Measurements from ENCODE around the gene OR5K2. TPM values are rescaled to one million over a fixed set of nuclear protein-coding genes. Genes with fewer than 3 reads are reported as not detected.

The OR5K2 gene
- total and polyA plus RNA-seq, 9 donors = not detected

- 81 to 88% (median 83%) methylated on average over 3 of the region's 3 CpGs for WGBS, 3 donors
- H3K27me3 ChIP-seq = no peaks in the 10 kb centered on the region
- no peaks in the 10 kb centered on the region for H3K36me3 ChIP-seq
- no peak for DNase-seq
- H3K4me1 ChIP-seq (ENCODE audit: insufficient read depth) = no peaks in the 10 kb centered on the region
- no peak for TF ChIP-seq CTCF (IDR thresholded peaks at IDR 0.05)
- no peak for TF ChIP-seq POLR2A (IDR thresholded peaks at IDR 0.05)
- no peak for TF ChIP-seq EP300 (IDR thresholded peaks at IDR 0.05)
- H3K4me3 ChIP-seq = no peak overlapping the region
- intact Hi-C loops (cut with DNase I) = no loop called here
- H3K9me3 ChIP-seq = peaks cover 0 to 3% of the 10 kb centered on the region in 2 donors
- no peak overlapping the region for H3K27ac ChIP-seq
These were observed 13.9 kb upstream of the OR5K2 start for GRCh38 chr3:98483626-98484025.

GRCh38 chr3:98500019-98500418 is 2.5 kb downstream of the OR5K2 start:
- intact Hi-C loops (cut with DNase I) = no loop called here
- Histone ChIP-seq H3K27me3 (no peaks in the 10 kb centered on the region), H3K9me3 (no peaks in the 10 kb centered on the region), H3K4me3 (no peak overlapping the region), H3K27ac (no peak overlapping the region), H3K4me1 (ENCODE audit: insufficient read depth) (no peaks in the 10 kb centered on the region), H3K36me3 (no peaks in the 10 kb centered on the region)
- TF ChIP-seq CTCF (IDR thresholded peaks at IDR 0.05) = no peak
- no peak for TF ChIP-seq POLR2A (IDR thresholded peaks at IDR 0.05)
- TF ChIP-seq EP300 (IDR thresholded peaks at IDR 0.05) = no peak
- DNase-seq = no peak
- 67 to 85% (median 75%) methylated on average over 4 of the region's 4 CpGs for WGBS, 3 donors

- no peak for DNase-seq
- 83 to 88% (median 84%) methylated on average over 4 of the region's 4 CpGs for WGBS, 3 donors
These were observed 3.8 kb downstream of the OR5K2 start for GRCh38 chr3:98501270-98501669.

DNA sequence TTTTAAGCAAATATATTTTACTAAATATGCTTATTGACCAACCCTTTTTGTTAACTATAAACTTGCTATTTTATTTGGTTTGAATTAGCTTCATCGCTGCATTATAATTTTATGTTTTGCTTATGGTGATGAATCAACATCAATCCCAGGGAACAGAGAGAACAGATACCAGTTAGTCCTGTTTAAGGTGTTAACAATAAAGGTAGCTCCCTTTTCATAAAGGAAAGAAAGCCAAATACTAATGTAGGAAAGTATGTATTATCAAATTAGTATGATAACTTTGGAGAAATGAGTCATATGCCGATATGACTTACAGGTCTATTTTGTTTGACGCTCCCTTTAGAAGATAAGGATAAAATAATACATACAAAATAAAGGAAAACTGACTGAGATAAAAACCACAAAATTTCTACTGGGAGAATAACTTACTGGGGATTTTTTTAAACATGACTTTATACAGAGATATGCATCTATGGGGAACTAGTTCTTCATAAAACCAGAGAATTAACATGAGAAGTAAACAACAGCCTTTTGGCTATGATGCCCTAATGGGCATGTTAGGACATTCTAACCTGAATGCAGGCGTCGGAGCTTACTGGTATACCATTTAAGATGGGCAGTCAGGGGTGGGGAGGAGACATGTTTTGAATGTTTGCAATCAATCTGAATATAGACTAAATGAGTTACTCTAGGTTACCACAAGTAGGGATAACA is 4.5 kb downstream of the OR5K2 start:
- 77 to 91% (median 80%) methylated on average over 5 of the region's 5 CpGs for WGBS, 3 donors
- Histone ChIP-seq H3K4me1 (ENCODE audit: insufficient read depth) (no peaks in the 10 kb centered on the region), H3K4me3 (no peak overlapping the region), H3K27ac (no peak overlapping the region), H3K9me3 (no peaks in the 10 kb centered on the region), H3K27me3 (no peaks in the 10 kb centered on the region), H3K36me3 (no peaks in the 10 kb centered on the region)
- intact Hi-C loops (cut with DNase I) = no loop called here
- no peak for DNase-seq
- no peak for TF ChIP-seq EP300 (IDR thresholded peaks at IDR 0.05)

More at GRCh38 chr3:98501270-98501669, 3.8 kb downstream of the OR5K2 start:
- no peak overlapping the region for H3K27ac ChIP-seq
- TF ChIP-seq EP300 (IDR thresholded peaks at IDR 0.05) (no peak), CTCF (IDR thresholded peaks at IDR 0.05) (no peak), POLR2A (IDR thresholded peaks at IDR 0.05) (no peak)
- no peaks in the 10 kb centered on the region for H3K9me3 ChIP-seq
- no peaks in the 10 kb centered on the region for H3K4me1 ChIP-seq (ENCODE audit: insufficient read depth)
- intact Hi-C loops (cut with DNase I) = no loop called here
- no peak overlapping the region for H3K4me3 ChIP-seq
- H3K27me3 ChIP-seq = no peaks in the 10 kb centered on the region
- no peaks in the 10 kb centered on the region for H3K36me3 ChIP-seq

- Histone ChIP-seq H3K4me3 (no peak overlapping the region), H3K27ac (no peak overlapping the region), H3K4me1 (ENCODE audit: insufficient read depth) (no peaks in the 10 kb centered on the region), H3K27me3 (no peaks in the 10 kb centered on the region), H3K9me3 (no peaks in the 10 kb centered on the region), H3K36me3 (no peaks in the 10 kb centered on the region)
- no peak for TF ChIP-seq EP300 (IDR thresholded peaks at IDR 0.05)
- no peak for TF ChIP-seq POLR2A (IDR thresholded peaks at IDR 0.05)
- TF ChIP-seq CTCF (IDR thresholded peaks at IDR 0.05) = no peak
- WGBS, 3 donors = 19 to 26% (median 22%) methylated on average over 4 of the region's 4 CpGs
- intact Hi-C loops (cut with DNase I) = no loop called here
- DNase-seq = no peak
These were observed 7.1 kb downstream of the OR5K2 start for GRCh38 chr3:98504539-98504938.
